Measurements from ENCODE around the gene ABCA6.

ABCA6 gene

DNA sequence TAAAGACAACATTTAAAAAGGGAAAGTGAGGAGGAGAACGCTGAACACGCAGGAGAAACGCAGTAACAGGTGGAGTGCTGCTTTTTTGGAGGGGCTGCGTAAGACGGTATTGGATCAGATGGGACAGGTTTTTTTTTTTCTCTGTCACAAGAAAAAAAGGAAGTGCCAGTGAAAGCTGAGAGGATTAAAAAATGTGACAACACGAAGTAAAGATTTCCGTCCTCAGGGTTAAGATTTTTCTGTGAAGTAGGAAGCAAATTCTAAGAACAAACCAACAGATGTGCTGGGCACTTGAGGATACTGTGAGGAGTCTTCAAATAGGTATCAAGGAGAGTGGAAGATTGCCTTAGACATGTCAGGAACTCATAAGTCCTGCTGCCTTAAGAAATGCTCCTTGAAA, 75.2 kb downstream of the ABCA6 start:
- Histone ChIP-seq H4K91ac (ENCODE audit: low read depth, low read length) (no peak overlapping the region), H3K27me3 (ENCODE audit: insufficient read depth, low read length) (no peaks in the 10 kb centered on the region), H3K18ac (ENCODE audit: low read length) (no peak overlapping the region)

DNA sequence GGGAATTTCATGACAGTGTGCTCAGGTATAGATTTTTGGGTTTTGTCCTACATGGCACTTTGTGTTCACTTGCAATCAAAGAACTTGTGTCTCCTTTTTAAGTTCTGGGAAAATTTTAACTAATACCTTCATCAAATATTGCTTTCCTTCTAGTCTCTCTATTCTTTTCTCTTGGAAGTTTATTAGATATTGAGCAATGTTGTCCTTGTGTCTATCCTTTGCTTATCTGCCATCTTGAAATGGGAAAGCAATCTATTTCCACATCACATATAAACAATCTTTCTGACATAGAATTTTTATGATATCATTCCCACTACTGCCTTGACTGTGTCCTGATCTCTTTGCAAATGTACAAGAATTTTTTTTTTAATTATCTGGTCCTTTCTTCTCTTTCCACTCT, 76.6 kb downstream of the ABCA6 start:
- H3K4ac ChIP-seq (ENCODE audit: low read depth, low read length), result no peak overlapping the region
- H3K9me3 ChIP-seq (ENCODE audit: insufficient read depth, low read depth, low read length), result no peaks in the 10 kb centered on the region
- no peaks in the 10 kb centered on the region for H3K36me3 ChIP-seq (ENCODE audit: control insufficient read depth in 1 of 2, insufficient read depth in 2 of 2, low read length in 2 of 2)
- no peak overlapping the region for H3K23ac ChIP-seq (ENCODE audit: low read length)
- H3K4me1 ChIP-seq (ENCODE audit: control insufficient read depth in 1 of 2, insufficient read depth in 2 of 2, low read length in 2 of 2), result no peaks in the 10 kb centered on the region
- H2AK5ac ChIP-seq (ENCODE audit: low read length), result no peak overlapping the region
- H3K18ac ChIP-seq (ENCODE audit: low read length), result no peak overlapping the region
- H2BK120ac ChIP-seq (ENCODE audit: insufficient read depth, low read length, poor library complexity), result no peak overlapping the region
- H3K14ac ChIP-seq (ENCODE audit: low read length), result no peak overlapping the region
- no peak overlapping the region for H3K9ac ChIP-seq (ENCODE audit: low read length)
- no peak for DNase-seq
- H4K91ac ChIP-seq (ENCODE audit: low read depth, low read length), result no peak overlapping the region
- H2BK12ac ChIP-seq (ENCODE audit: low read length), result no peak overlapping the region
- no peaks in the 10 kb centered on the region for H3K79me1 ChIP-seq (ENCODE audit: low read length)
- H2BK5ac ChIP-seq (ENCODE audit: low read depth, low read length, poor library complexity), result no peak overlapping the region
- no peak overlapping the region for H4K12ac ChIP-seq (ENCODE audit: low read depth, low read length)
- H3K4me2 ChIP-seq (ENCODE audit: low read length), result no peak overlapping the region
- H3K79me2 ChIP-seq (ENCODE audit: control insufficient read depth, insufficient read depth, low read length, poor library complexity), result no peaks in the 10 kb centered on the region
- no peak overlapping the region for H3K4me3 ChIP-seq (ENCODE audit: low read depth, low read length)
- no peak overlapping the region for H3K27ac ChIP-seq (ENCODE audit: low read depth, low read length)
- H3K27me3 ChIP-seq (ENCODE audit: insufficient read depth, low read length), result no peaks in the 10 kb centered on the region
- no peak overlapping the region for H4K8ac ChIP-seq (ENCODE audit: low read depth, low read length)
- no peak overlapping the region for H2AFZ ChIP-seq (ENCODE audit: insufficient read depth, low read length, poor library complexity)

More for the DNA sequence above, 75.2 kb downstream of the ABCA6 start:
- H3K23ac ChIP-seq (ENCODE audit: low read length), result no peak overlapping the region
- H4K8ac ChIP-seq (ENCODE audit: low read depth, low read length), result no peak overlapping the region
- H3K36me3 ChIP-seq (ENCODE audit: control insufficient read depth in 1 of 2, insufficient read depth in 2 of 2, low read length in 2 of 2), result no peaks in the 10 kb centered on the region
- H3K9ac ChIP-seq (ENCODE audit: low read length), result no peak overlapping the region
- H4K12ac ChIP-seq (ENCODE audit: low read depth, low read length), result no peak overlapping the region
- no peaks in the 10 kb centered on the region for H3K9me3 ChIP-seq (ENCODE audit: insufficient read depth, low read depth, low read length)
- DNase-seq, result no peak
- H3K4me3 ChIP-seq (ENCODE audit: low read depth, low read length), result no peak overlapping the region
- no peak overlapping the region for H2AFZ ChIP-seq (ENCODE audit: insufficient read depth, low read length, poor library complexity)
- no peak overlapping the region for H3K14ac ChIP-seq (ENCODE audit: low read length)
- H3K79me1 ChIP-seq (ENCODE audit: low read length), result no peaks in the 10 kb centered on the region
- no peak overlapping the region for H3K4ac ChIP-seq (ENCODE audit: low read depth, low read length)
- WGBS (ENCODE audit: extremely low coverage, insufficient coverage, insufficient read length), result no CpG with 5 or more reads among the region's 7 CpGs
- no peak overlapping the region for H3K27ac ChIP-seq (ENCODE audit: low read depth, low read length)
- H3K4me1 ChIP-seq (ENCODE audit: control insufficient read depth in 1 of 2, insufficient read depth in 2 of 2, low read length in 2 of 2), result no peaks in the 10 kb centered on the region
- no peak overlapping the region for H2BK5ac ChIP-seq (ENCODE audit: low read depth, low read length, poor library complexity)
- no peak overlapping the region for H2BK12ac ChIP-seq (ENCODE audit: low read length)
- H2AK5ac ChIP-seq (ENCODE audit: low read length), result no peak overlapping the region
- H2BK120ac ChIP-seq (ENCODE audit: insufficient read depth, low read length, poor library complexity), result no peak overlapping the region
- no peaks in the 10 kb centered on the region for H3K79me2 ChIP-seq (ENCODE audit: control insufficient read depth, insufficient read depth, low read length, poor library complexity)
- H3K4me2 ChIP-seq (ENCODE audit: low read length), result no peak overlapping the region

DNA sequence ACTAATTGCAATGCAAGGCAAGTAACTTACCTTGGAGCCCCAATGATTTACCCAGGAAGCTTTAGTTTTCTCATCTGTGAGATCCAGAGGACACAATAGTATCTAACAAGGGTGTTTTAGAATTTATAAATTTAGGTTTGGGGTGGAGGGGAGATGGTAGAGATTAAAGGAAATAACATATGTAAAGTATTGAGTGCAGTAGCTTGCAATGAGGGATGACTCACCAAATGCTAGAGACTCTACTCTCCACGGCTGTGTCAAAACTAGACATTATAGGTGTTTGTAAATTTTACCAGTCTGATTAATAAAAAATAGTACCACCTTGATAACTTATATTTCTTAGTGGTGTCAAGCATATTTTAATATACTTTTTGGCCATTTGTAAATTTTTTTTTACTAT, 77.2 kb downstream of the ABCA6 start:
- DNase-seq, result no peak
- Histone ChIP-seq H3K4me2 (ENCODE audit: low read length) (no peak overlapping the region), H2AK5ac (ENCODE audit: low read length) (no peak overlapping the region), H4K8ac (ENCODE audit: low read depth, low read length) (no peak overlapping the region), H3K27me3 (ENCODE audit: insufficient read depth, low read length) (no peaks in the 10 kb centered on the region), H2BK12ac (ENCODE audit: low read length) (no peak overlapping the region), H3K14ac (ENCODE audit: low read length) (no peak overlapping the region), H3K4me1 (ENCODE audit: control insufficient read depth in 1 of 2, insufficient read depth in 2 of 2, low read length in 2 of 2) (no peaks in the 10 kb centered on the region), H2AFZ (ENCODE audit: insufficient read depth, low read length, poor library complexity) (no peak overlapping the region), H3K9me3 (ENCODE audit: insufficient read depth, low read depth, low read length) (no peaks in the 10 kb centered on the region), H3K36me3 (ENCODE audit: control insufficient read depth in 1 of 2, insufficient read depth in 2 of 2, low read length in 2 of 2) (no peaks in the 10 kb centered on the region), H3K9ac (ENCODE audit: low read length) (no peak overlapping the region), H4K91ac (ENCODE audit: low read depth, low read length) (no peak overlapping the region), H3K79me2 (ENCODE audit: control insufficient read depth, insufficient read depth, low read length, poor library complexity) (no peaks in the 10 kb centered on the region), H3K79me1 (ENCODE audit: low read length) (no peaks in the 10 kb centered on the region), H3K27ac (ENCODE audit: low read depth, low read length) (no peak overlapping the region), H2BK120ac (ENCODE audit: insufficient read depth, low read length, poor library complexity) (no peak overlapping the region), H3K4me3 (ENCODE audit: low read depth, low read length) (no peak overlapping the region), H3K23ac (ENCODE audit: low read length) (no peak overlapping the region), H3K4ac (ENCODE audit: low read depth, low read length) (no peak overlapping the region), H2BK5ac (ENCODE audit: low read depth, low read length, poor library complexity) (no peak overlapping the region), H3K18ac (ENCODE audit: low read length) (no peak overlapping the region), H4K12ac (ENCODE audit: low read depth, low read length) (no peak overlapping the region)
- WGBS (ENCODE audit: extremely low coverage, insufficient coverage, insufficient read length), result no CpG with 5 or more reads among the region's 1 CpG

DNA sequence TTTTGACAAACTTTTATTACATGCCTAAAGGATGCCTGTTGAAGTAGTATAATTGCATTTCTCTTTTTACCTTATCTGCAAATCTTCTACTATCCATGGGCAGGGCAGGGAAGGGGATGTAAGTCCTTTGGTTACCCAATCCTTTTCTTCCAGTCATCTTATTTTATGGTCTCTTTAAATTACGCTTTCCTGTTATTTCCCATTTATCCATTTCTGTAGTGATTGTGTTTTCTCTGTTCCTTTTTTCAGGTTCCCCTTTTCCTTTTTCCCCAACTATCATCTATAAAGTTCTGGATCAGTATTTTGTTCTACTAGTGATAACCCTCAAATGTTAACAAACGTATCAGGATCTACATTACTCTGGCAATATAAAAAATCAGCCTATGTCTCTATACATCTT, 77.7 kb downstream of the ABCA6 start:
- H3K9me3 ChIP-seq (ENCODE audit: insufficient read depth, low read depth, low read length), result no peaks in the 10 kb centered on the region
- no peaks in the 10 kb centered on the region for H3K4me1 ChIP-seq (ENCODE audit: control insufficient read depth in 1 of 2, insufficient read depth in 2 of 2, low read length in 2 of 2)
- WGBS (ENCODE audit: extremely low coverage, insufficient coverage, insufficient read length), result no CpG with 5 or more reads among the region's 2 CpGs
- H2BK12ac ChIP-seq (ENCODE audit: low read length), result no peak overlapping the region
- H3K9ac ChIP-seq (ENCODE audit: low read length), result no peak overlapping the region
- H3K27me3 ChIP-seq (ENCODE audit: insufficient read depth, low read length), result no peaks in the 10 kb centered on the region
- H4K12ac ChIP-seq (ENCODE audit: low read depth, low read length), result no peak overlapping the region
- no peaks in the 10 kb centered on the region for H3K79me2 ChIP-seq (ENCODE audit: control insufficient read depth, insufficient read depth, low read length, poor library complexity)
- DNase-seq, result no peak
- H3K18ac ChIP-seq (ENCODE audit: low read length), result no peak overlapping the region
- H3K14ac ChIP-seq (ENCODE audit: low read length), result no peak overlapping the region
- no peak overlapping the region for H3K23ac ChIP-seq (ENCODE audit: low read length)
- no peaks in the 10 kb centered on the region for H3K36me3 ChIP-seq (ENCODE audit: control insufficient read depth in 1 of 2, insufficient read depth in 2 of 2, low read length in 2 of 2)
- H3K4me2 ChIP-seq (ENCODE audit: low read length), result no peak overlapping the region
- no peak overlapping the region for H3K4ac ChIP-seq (ENCODE audit: low read depth, low read length)
- no peak overlapping the region for H4K91ac ChIP-seq (ENCODE audit: low read depth, low read length)
- no peak overlapping the region for H3K27ac ChIP-seq (ENCODE audit: low read depth, low read length)
- H2AK5ac ChIP-seq (ENCODE audit: low read length), result no peak overlapping the region
- H2AFZ ChIP-seq (ENCODE audit: insufficient read depth, low read length, poor library complexity), result no peak overlapping the region
- no peaks in the 10 kb centered on the region for H3K79me1 ChIP-seq (ENCODE audit: low read length)
- H2BK5ac ChIP-seq (ENCODE audit: low read depth, low read length, poor library complexity), result no peak overlapping the region
- H2BK120ac ChIP-seq (ENCODE audit: insufficient read depth, low read length, poor library complexity), result no peak overlapping the region
- no peak overlapping the region for H4K8ac ChIP-seq (ENCODE audit: low read depth, low read length)
- no peak overlapping the region for H3K4me3 ChIP-seq (ENCODE audit: low read depth, low read length)
